Measurements from ENCODE around the gene NDC1.

The NDC1 gene

DNA sequence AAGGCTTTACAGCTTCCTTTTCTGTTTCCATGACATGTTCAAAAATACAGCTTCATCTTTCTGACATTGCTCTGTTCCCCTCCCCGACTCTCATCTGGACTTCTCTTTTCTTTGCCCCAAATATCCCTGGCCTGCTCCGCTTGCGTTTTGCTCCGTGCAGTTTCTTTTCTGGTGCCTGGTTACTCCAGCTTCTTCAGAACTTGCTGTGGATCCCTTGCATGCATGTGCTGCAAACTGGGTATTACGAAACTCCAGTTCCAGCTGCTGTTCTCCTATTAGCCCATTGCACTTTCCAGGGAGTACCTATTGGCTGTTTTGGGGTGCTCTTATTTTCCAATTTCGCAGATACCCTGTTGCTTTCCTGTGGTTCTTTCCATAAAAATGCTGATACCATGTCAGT is 9.9 kb upstream of the NDC1 start:
- no peak overlapping the region for H3K4me3 ChIP-seq (ENCODE audit: low read length)
- no peak for TF ChIP-seq CTCF (conservative IDR thresholded peaks at IDR 0.05; ENCODE audit: low read depth, low read length)

DNA sequence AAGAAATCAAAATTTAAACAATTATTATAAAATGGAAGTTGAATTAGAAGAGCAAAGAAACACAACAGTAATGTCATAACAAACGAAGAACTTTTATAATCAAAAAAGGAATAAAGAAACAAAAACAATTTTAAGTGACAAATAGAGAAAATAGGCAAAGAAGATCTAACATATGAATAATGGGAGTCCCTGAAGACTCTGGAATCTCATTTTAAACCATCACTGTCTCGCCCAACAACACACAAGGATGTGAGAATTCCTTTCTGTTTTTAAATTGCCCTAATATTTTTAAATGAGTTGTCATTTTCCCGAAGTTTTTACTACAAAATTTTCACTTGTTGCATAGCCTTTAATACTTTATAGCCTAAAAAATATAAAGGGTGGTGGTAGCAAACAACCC is 4.3 kb upstream of the NDC1 start:
- no peak overlapping the region for H3K4me3 ChIP-seq (ENCODE audit: low read length)
- DNase-seq (ENCODE audit: low read depth): no peak
- TF ChIP-seq CTCF (conservative IDR thresholded peaks at IDR 0.05; ENCODE audit: low read depth, low read length): no peak

More for the DNA sequence above, 9.9 kb upstream of the NDC1 start:
- no peak for DNase-seq (ENCODE audit: low read depth)

GRCh38 chr1:53838654-53838974 is 518 bp upstream of the NDC1 start:
- TF ChIP-seq CTCF (conservative IDR thresholded peaks at IDR 0.05; ENCODE audit: low read depth, low read length): no peak
- no peak for DNase-seq (ENCODE audit: low read depth)
- H3K4me3 ChIP-seq (ENCODE audit: low read length): peak overlapping the region; percentile 99

- H3K4me3 ChIP-seq (ENCODE audit: low read length): peak overlapping the region; percentile 99
- no peak for DNase-seq (ENCODE audit: low read depth)
- TF ChIP-seq CTCF (conservative IDR thresholded peaks at IDR 0.05; ENCODE audit: low read depth, low read length): no peak
Observed at GRCh38 chr1:53837646-53837923, 511 bp downstream of the NDC1 start.

DNA sequence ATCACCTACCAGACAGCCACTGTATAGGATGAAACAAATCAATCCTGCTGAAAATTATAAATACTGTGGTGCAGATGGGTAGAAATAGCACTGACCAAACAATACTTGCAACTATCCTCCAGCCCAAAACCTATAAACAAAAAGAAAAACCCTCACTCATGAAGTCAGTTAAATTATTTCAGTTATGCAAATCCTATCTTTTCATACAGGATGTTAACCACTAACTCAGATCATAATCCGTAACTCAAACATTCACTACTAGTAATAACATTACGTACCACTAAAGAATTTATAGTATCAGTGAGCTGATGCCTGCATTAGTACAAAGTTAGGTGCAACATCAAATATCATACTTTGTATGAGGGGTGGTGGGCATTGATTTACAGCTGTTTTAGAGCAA is 2.6 kb downstream of the NDC1 start:
- no peak for TF ChIP-seq CTCF (conservative IDR thresholded peaks at IDR 0.05; ENCODE audit: low read depth, low read length)
- H3K4me3 ChIP-seq (ENCODE audit: low read length): no peak overlapping the region
- DNase-seq (ENCODE audit: low read depth): no peak

DNA sequence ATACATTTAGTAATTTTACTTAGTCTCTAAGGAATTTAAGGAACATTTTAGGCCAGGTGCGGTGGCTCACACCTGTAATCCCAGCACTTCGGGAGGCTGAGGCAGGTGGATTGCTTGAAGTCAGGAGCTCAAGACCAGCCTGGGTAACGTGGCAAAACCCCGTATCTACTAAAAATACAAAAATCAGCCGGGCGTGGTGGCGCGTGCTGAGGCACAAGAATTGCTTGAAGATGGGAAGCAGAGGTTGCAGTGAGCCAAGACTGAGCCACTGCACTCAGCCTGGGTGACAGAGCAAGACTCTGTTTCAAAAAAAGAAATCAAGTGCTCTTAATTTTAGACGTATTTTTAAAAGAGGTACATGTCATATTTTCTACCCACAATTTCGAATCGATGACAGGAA is 3.3 kb downstream of the NDC1 start:
- no peak overlapping the region for H3K4me3 ChIP-seq (ENCODE audit: low read length)
- no peak for TF ChIP-seq CTCF (conservative IDR thresholded peaks at IDR 0.05; ENCODE audit: low read depth, low read length)
- no peak for DNase-seq (ENCODE audit: low read depth)

- no peak for DNase-seq (ENCODE audit: low read depth)
- H3K4me3 ChIP-seq (ENCODE audit: low read length): no peak overlapping the region
- no peak for TF ChIP-seq CTCF (conservative IDR thresholded peaks at IDR 0.05; ENCODE audit: low read depth, low read length)
Observed at GRCh38 chr1:53833393-53833792, 4.7 kb downstream of the NDC1 start.
